Measurements from ENCODE around the gene ROBO2.

Gene ROBO2

DNA sequence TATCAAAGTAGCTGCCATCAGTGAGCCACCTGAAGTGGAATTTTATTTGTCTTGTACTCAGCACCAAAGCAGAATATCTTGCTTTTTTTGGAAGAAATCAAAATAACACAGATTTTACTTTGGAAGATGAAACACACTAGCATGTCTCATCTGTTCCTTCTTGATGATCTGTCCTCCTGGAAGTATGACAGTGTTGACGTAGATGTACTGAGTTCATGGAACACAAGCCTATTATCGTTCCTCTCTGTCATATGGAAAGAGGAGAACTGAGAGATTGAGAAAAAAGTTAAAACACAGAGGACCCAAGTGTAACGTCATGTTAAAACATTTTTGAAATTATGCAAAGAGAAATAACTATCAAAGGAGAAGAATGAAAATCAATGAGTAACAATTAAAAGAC, 340.2 kb downstream of the ROBO2 start:
- Histone ChIP-seq H3K4me2 (ENCODE audit: low read length) (no peak overlapping the region), H3K9ac (ENCODE audit: low read length) (no peak overlapping the region), H3K9me2 (ENCODE audit: low read depth, low read length) (no peaks in the 10 kb centered on the region), H4K20me1 (ENCODE audit: insufficient read depth, low read length) (no peaks in the 10 kb centered on the region), H3K79me2 (ENCODE audit: insufficient read depth, low read length) (no peaks in the 10 kb centered on the region), H3K36me3 (ENCODE audit: insufficient read depth, low read length) (no peaks in the 10 kb centered on the region), H3K27me3 (ENCODE audit: insufficient read depth, low read length) (no peaks in the 10 kb centered on the region; the same call in 1 of the 2 replicates), H3K4me1 (ENCODE audit: insufficient read depth, low read length, severe bottlenecking) (no peaks in the 10 kb centered on the region), H2AFZ (ENCODE audit: low read length) (no peak overlapping the region), H3K9me3 (ENCODE audit: low read length) (no peaks in the 10 kb centered on the region), H3K4me3 (ENCODE audit: low read depth, low read length, poor library complexity, severe bottlenecking) (no peak overlapping the region), H3F3A (ENCODE audit: insufficient read depth, low read length) (no peaks in the 10 kb centered on the region), H3K27ac (ENCODE audit: low read depth, low read length, poor library complexity, severe bottlenecking) (no peak overlapping the region)
- TF ChIP-seq CTCF (IDR thresholded peaks at IDR 0.05; ENCODE audit: low read length), result no peak
- no peak for TF ChIP-seq EZH2 (IDR thresholded peaks at IDR 0.05; ENCODE audit: borderline replicate concordance, low read length)

- Histone ChIP-seq H3K4me1 (ENCODE audit: insufficient read depth, low read length, severe bottlenecking) (no peaks in the 10 kb centered on the region), H3K4me3 (ENCODE audit: low read depth, low read length, poor library complexity, severe bottlenecking) (no peak overlapping the region), H3K9ac (ENCODE audit: low read length) (no peak overlapping the region), H3K9me2 (ENCODE audit: low read depth, low read length) (no peaks in the 10 kb centered on the region), H2AFZ (ENCODE audit: low read length) (no peak overlapping the region), H3K27ac (ENCODE audit: low read depth, low read length, poor library complexity, severe bottlenecking) (no peak overlapping the region), H3F3A (ENCODE audit: insufficient read depth, low read length) (no peaks in the 10 kb centered on the region), H3K36me3 (ENCODE audit: insufficient read depth, low read length) (no peaks in the 10 kb centered on the region), H3K9me3 (ENCODE audit: low read length) (no peaks in the 10 kb centered on the region), H4K20me1 (ENCODE audit: insufficient read depth, low read length) (no peaks in the 10 kb centered on the region), H3K4me2 (ENCODE audit: low read length) (no peak overlapping the region), H3K79me2 (ENCODE audit: insufficient read depth, low read length) (no peaks in the 10 kb centered on the region), H3K27me3 (ENCODE audit: insufficient read depth, low read length) (no peaks in the 10 kb centered on the region; the same call in 1 of the 2 replicates)
- no peak for TF ChIP-seq CTCF (IDR thresholded peaks at IDR 0.05; ENCODE audit: low read length)
- TF ChIP-seq EZH2 (IDR thresholded peaks at IDR 0.05; ENCODE audit: borderline replicate concordance, low read length), result no peak
These were observed 341.5 kb downstream of the ROBO2 start for GRCh38 chr3:77381431-77381830.

- no peaks in the 10 kb centered on the region for H3K4me1 ChIP-seq (ENCODE audit: insufficient read depth, low read length, severe bottlenecking)
- H3K9ac ChIP-seq (ENCODE audit: low read length), result no peak overlapping the region
- H3K36me3 ChIP-seq (ENCODE audit: insufficient read depth, low read length), result no peaks in the 10 kb centered on the region
- no peaks in the 10 kb centered on the region for H3F3A ChIP-seq (ENCODE audit: insufficient read depth, low read length)
- H3K9me3 ChIP-seq (ENCODE audit: low read length), result no peaks in the 10 kb centered on the region
- H3K9me2 ChIP-seq (ENCODE audit: low read depth, low read length), result no peaks in the 10 kb centered on the region
- H3K27me3 ChIP-seq (ENCODE audit: insufficient read depth, low read length), result no peaks in the 10 kb centered on the region
- no peaks in the 10 kb centered on the region; the same call in 1 of the 2 replicates for H3K79me2 ChIP-seq (ENCODE audit: insufficient read depth, low read length)
- no peaks in the 10 kb centered on the region for H4K20me1 ChIP-seq (ENCODE audit: insufficient read depth, low read length)
- no peak overlapping the region for H3K4me3 ChIP-seq (ENCODE audit: low read depth, low read length, poor library complexity, severe bottlenecking)
- no peak overlapping the region for H3K4me2 ChIP-seq (ENCODE audit: low read length)
- no peak overlapping the region for H2AFZ ChIP-seq (ENCODE audit: low read length)
- no peak overlapping the region for H3K27ac ChIP-seq (ENCODE audit: low read depth, low read length, poor library complexity, severe bottlenecking)
- TF ChIP-seq CTCF (IDR thresholded peaks at IDR 0.05; ENCODE audit: low read length), result no peak
- no peak for TF ChIP-seq EZH2 (IDR thresholded peaks at IDR 0.05; ENCODE audit: borderline replicate concordance, low read length)
These were observed 352.3 kb downstream of the ROBO2 start for GRCh38 chr3:77392181-77392580.
